ENCODE data around the gene RANBP9. TPM values are rescaled to one million over a fixed set of nuclear protein-coding genes. Genes with fewer than 3 reads are reported as not detected.

RANBP9 gene
- total RNA-seq, 1 experiment from 2014 or later: 73.8 TPM

DNA sequence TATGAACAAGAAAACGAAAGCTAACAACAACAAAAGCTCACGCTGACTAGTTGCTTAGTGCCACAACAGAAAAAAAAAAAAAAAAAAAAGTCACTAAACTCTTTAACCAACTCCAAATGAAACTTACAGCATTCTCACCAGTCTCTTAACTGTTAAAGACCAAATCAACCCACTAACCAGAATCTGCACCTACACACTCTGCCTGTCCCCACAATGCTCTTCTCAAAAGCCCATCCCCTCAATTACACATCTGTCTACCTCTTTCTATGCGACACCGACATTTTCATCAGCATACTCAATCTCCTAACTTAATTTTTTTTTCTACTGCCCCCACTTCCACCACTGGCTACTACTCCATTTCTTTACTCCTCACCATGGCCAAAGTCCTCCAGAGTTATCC, 62.2 kb downstream of the RANBP9 start:
- peaks cover 14% of the 10 kb centered on the region for H3K4me1 ChIP-seq (replicated peaks; ENCODE audit: insufficient read depth)
- CTCF ChIA-PET: interaction anchor here (0.6 kb wide), 1 partner anchor 20 kb away, joined by 8 read pairs; no protein-coding TSS in a partner anchor
- H3K9me2 ChIP-seq (ENCODE audit: insufficient read depth): no peaks in the 10 kb centered on the region
- no peak for DNase-seq
- BruUV-seq (replicated peaks): no TSS peak
- no peaks in the 10 kb centered on the region for H3K27me3 ChIP-seq (ENCODE audit: insufficient read depth, low read depth)
- POLR2A ChIA-PET (ENCODE audit: unreplicated experiment): no interaction called here
- H4K20me1 ChIP-seq (ENCODE audit: insufficient read depth): peaks cover 4% of the 10 kb centered on the region; the same call in 1 of the 2 replicates
- peaks cover 41% of the 10 kb centered on the region for H3K79me2 ChIP-seq (ENCODE audit: low read depth)
- no peak overlapping the region for H3K4me3 ChIP-seq
- H3K36me3 ChIP-seq (ENCODE audit: low read depth): peaks cover 40% of the 10 kb centered on the region
- H3K27ac ChIP-seq: peak overlapping the region; percentile 46
- peaks cover 21% of the 10 kb centered on the region for H3F3A ChIP-seq (ENCODE audit: insufficient read depth, low read depth)
- intact Hi-C loops (cut with micrococcal nuclease; ENCODE audit: unreplicated experiment): no loop called here
- H3K4me2 ChIP-seq: no peak overlapping the region
- H2AFZ ChIP-seq: no peak overlapping the region
- TF ChIP-seq, protein P1, sequence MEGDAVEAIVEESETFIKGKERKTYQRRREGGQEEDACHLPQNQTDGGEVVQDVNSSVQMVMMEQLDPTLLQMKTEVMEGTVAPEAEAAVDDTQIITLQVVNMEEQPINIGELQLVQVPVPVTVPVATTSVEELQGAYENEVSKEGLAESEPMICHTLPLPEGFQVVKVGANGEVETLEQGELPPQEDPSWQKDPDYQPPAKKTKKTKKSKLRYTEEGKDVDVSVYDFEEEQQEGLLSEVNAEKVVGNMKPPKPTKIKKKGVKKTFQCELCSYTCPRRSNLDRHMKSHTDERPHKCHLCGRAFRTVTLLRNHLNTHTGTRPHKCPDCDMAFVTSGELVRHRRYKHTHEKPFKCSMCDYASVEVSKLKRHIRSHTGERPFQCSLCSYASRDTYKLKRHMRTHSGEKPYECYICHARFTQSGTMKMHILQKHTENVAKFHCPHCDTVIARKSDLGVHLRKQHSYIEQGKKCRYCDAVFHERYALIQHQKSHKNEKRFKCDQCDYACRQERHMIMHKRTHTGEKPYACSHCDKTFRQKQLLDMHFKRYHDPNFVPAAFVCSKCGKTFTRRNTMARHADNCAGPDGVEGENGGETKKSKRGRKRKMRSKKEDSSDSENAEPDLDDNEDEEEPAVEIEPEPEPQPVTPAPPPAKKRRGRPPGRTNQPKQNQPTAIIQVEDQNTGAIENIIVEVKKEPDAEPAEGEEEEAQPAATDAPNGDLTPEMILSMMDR (conservative IDR thresholded peaks at IDR 0.05): no peak
- TF ChIP-seq EZH2 (IDR thresholded peaks at IDR 0.05; ENCODE audit: low read depth): no peak
- no peaks in the 10 kb centered on the region for H3K9me3 ChIP-seq (ENCODE audit: insufficient read depth, low read depth)

DNA sequence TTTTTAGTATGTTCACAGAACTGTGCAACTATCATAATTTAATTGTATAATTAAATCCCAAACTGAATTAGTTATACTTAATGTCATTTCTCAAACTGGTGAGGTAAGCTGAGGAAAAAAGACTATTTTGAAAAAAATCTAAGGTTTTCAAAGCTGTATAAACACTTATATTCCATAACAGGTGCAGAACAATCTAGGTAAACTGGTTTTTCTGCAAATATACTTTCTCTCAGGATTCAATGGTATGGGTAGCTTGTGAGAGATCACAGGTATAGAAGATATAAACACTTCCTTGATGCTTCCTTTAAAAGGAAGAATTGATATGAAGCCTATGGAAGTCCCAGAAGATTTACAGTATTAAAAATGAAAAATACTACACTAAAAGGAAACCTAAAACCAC, 62.8 kb downstream of the RANBP9 start:
- H3K9me2 ChIP-seq (ENCODE audit: insufficient read depth): no peaks in the 10 kb centered on the region
- peaks cover 4% of the 10 kb centered on the region; the same call in 1 of the 2 replicates for H4K20me1 ChIP-seq (ENCODE audit: insufficient read depth)
- BruUV-seq (replicated peaks): no TSS peak
- H3K4me3 ChIP-seq: no peak overlapping the region
- no peak overlapping the region for H3K4me2 ChIP-seq
- H3K27me3 ChIP-seq (ENCODE audit: insufficient read depth, low read depth): no peaks in the 10 kb centered on the region
- no peaks in the 10 kb centered on the region for H3K9me3 ChIP-seq (ENCODE audit: insufficient read depth, low read depth)
- no peak for TF ChIP-seq EZH2 (IDR thresholded peaks at IDR 0.05; ENCODE audit: low read depth)
- TF ChIP-seq, protein P1 (conservative IDR thresholded peaks at IDR 0.05): no peak
- H3K36me3 ChIP-seq (ENCODE audit: low read depth): peaks cover 44% of the 10 kb centered on the region
- peak overlapping the region; percentile 46 for H3K27ac ChIP-seq
- DNase-seq: peak in 1 of 2 experiments; percentile 48
- peaks cover 14% of the 10 kb centered on the region for H3K4me1 ChIP-seq (replicated peaks; ENCODE audit: insufficient read depth)
- peaks cover 27% of the 10 kb centered on the region for H3F3A ChIP-seq (ENCODE audit: insufficient read depth, low read depth)
- intact Hi-C loops (cut with micrococcal nuclease; ENCODE audit: unreplicated experiment): no loop called here
- ChIA-PET POLR2A (ENCODE audit: unreplicated experiment) (no interaction called here), CTCF (interaction anchor here (0.6 kb wide), 1 partner anchor 19 kb away, joined by 8 read pairs; no protein-coding TSS in a partner anchor)
- no peak overlapping the region for H2AFZ ChIP-seq
- peaks cover 37% of the 10 kb centered on the region for H3K79me2 ChIP-seq (ENCODE audit: low read depth)

DNA sequence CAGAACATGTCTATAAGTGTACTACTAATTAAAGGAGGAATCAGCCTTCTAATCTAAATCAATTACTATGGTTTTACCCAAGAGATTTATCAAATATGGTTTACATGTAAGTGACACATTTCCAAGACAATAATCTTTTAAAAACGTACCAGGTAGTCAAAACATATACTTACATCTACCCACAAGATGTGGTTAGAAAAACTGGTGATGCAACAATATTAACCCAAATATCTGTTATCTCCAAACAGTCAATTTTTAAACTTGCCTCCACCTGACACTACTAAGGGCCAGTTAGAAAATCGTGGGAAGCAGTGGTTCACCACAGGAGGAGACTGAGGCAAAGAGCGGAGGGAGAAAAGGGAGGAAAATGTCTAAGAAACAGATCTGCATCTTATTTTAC, 68.5 kb downstream of the RANBP9 start:
- Histone ChIP-seq H3K27ac (no peak overlapping the region), H3K9me2 (ENCODE audit: insufficient read depth) (no peaks in the 10 kb centered on the region), H3K4me1 (replicated peaks; ENCODE audit: insufficient read depth) (no peaks in the 10 kb centered on the region), H3K4me2 (no peak overlapping the region), H3K27me3 (ENCODE audit: insufficient read depth, low read depth) (no peaks in the 10 kb centered on the region), H3K36me3 (ENCODE audit: low read depth) (peaks cover 48% of the 10 kb centered on the region), H4K20me1 (ENCODE audit: insufficient read depth) (no peaks in the 10 kb centered on the region; the same call in 1 of the 2 replicates), H3F3A (ENCODE audit: insufficient read depth, low read depth) (peaks cover 21% of the 10 kb centered on the region; the same call in 1 of the 2 replicates), H3K9me3 (ENCODE audit: insufficient read depth, low read depth) (no peaks in the 10 kb centered on the region), H2AFZ (no peak overlapping the region), H3K4me3 (no peak overlapping the region), H3K79me2 (ENCODE audit: low read depth) (peaks cover 23% of the 10 kb centered on the region; the same call in 1 of the 2 replicates)
- TSS peak; percentile 7 for BruUV-seq (replicated peaks)
- intact Hi-C loops (cut with micrococcal nuclease; ENCODE audit: unreplicated experiment): no loop called here
- TF ChIP-seq EZH2 (IDR thresholded peaks at IDR 0.05; ENCODE audit: low read depth): no peak
- TF ChIP-seq, protein P1 (conservative IDR thresholded peaks at IDR 0.05): no peak
- ChIA-PET POLR2A (ENCODE audit: unreplicated experiment) (no interaction called here), CTCF (no interaction called here)
- DNase-seq: no peak
